ENCODE data around the gene MIS18A.
"Not testable (repeated sequence)": the region's sequence is repeated elsewhere in the genome, so short reads cannot be mapped to it uniquely, and the experiment has no call there.

Gene MIS18A

DNA sequence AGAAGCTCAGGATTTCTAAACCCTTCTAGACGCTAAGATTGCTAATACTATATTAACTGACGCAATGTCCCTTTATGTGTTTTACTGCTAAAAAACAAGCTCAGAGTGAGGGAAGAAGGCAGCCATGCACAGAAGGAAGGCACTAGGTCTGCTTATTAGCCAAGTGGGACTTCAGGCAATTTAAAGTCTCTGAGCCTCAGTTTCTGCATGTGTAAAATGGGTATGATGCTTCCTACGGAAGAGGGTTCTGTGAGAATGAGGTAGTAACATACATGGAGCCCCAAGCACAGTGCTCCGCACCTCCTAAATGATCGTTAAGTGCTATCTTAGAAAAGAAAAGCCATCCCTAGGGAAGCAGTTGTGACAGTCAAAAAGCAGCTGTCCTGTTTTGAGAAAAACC lies 16.9 kb downstream of the MIS18A start:
- in situ Hi-C loops (cut with MboI; ENCODE audit: low sequenced_read_pairs, unreplicated experiment): loop anchor here (25.0 kb wide), 1 partner anchor 475 kb away; no protein-coding TSS in a partner anchor
- DNase-seq (ENCODE audit: low spot score): no peak
- TF ChIP-seq, protein P1, sequence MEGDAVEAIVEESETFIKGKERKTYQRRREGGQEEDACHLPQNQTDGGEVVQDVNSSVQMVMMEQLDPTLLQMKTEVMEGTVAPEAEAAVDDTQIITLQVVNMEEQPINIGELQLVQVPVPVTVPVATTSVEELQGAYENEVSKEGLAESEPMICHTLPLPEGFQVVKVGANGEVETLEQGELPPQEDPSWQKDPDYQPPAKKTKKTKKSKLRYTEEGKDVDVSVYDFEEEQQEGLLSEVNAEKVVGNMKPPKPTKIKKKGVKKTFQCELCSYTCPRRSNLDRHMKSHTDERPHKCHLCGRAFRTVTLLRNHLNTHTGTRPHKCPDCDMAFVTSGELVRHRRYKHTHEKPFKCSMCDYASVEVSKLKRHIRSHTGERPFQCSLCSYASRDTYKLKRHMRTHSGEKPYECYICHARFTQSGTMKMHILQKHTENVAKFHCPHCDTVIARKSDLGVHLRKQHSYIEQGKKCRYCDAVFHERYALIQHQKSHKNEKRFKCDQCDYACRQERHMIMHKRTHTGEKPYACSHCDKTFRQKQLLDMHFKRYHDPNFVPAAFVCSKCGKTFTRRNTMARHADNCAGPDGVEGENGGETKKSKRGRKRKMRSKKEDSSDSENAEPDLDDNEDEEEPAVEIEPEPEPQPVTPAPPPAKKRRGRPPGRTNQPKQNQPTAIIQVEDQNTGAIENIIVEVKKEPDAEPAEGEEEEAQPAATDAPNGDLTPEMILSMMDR (IDR thresholded peaks at IDR 0.05; ENCODE audit: borderline replicate concordance, control extremely low read depth, extremely low read depth, insufficient read depth, missing control alignments): no peak

DNA sequence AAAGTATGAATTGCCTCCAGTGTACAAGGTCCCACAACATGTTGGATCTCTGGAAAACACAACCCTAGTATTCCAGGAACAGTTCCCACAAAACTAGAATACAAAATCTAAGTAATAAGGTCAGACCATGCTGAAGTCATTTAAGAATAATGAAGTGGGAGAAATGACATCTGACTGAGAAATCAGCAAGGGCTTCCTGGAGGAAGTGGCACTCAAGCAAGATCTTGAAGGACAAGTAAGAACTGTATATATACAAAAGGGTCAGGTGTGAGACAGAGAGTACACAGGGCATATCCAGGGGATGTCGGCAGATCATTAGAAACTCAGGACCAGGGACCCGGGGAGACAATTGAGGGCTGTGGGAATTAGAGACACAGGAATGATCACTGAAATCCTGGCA lies 18.7 kb downstream of the MIS18A start:
- in situ Hi-C loops (cut with MboI; ENCODE audit: low sequenced_read_pairs, unreplicated experiment): loop anchor here (25.0 kb wide), 1 partner anchor 473 kb away; no protein-coding TSS in a partner anchor
- TF ChIP-seq, protein P1 (IDR thresholded peaks at IDR 0.05; ENCODE audit: borderline replicate concordance, control extremely low read depth, extremely low read depth, insufficient read depth, missing control alignments): no peak
- no peak for DNase-seq (ENCODE audit: low spot score)

DNA sequence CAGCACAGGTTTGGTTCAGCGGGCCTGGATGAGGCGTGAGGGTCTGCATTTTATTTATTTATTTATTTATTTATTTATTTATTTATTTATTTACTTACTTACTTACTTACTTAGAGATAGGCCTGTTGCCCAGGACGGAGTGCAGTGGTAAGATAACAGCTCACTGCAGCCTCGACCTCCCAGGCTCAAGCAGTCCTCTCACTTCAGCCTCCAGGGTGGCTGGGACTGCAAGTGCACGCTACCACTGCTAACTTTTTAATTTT lies 20.1 kb downstream of the MIS18A start:
- in situ Hi-C loops (cut with MboI; ENCODE audit: low sequenced_read_pairs, unreplicated experiment): loop anchor here (10.0 to 25.0 kb wide), 2 partner anchors 394 to 471 kb away; no protein-coding TSS in a partner anchor
- not testable (repeated sequence) for DNase-seq (ENCODE audit: low spot score)

DNA sequence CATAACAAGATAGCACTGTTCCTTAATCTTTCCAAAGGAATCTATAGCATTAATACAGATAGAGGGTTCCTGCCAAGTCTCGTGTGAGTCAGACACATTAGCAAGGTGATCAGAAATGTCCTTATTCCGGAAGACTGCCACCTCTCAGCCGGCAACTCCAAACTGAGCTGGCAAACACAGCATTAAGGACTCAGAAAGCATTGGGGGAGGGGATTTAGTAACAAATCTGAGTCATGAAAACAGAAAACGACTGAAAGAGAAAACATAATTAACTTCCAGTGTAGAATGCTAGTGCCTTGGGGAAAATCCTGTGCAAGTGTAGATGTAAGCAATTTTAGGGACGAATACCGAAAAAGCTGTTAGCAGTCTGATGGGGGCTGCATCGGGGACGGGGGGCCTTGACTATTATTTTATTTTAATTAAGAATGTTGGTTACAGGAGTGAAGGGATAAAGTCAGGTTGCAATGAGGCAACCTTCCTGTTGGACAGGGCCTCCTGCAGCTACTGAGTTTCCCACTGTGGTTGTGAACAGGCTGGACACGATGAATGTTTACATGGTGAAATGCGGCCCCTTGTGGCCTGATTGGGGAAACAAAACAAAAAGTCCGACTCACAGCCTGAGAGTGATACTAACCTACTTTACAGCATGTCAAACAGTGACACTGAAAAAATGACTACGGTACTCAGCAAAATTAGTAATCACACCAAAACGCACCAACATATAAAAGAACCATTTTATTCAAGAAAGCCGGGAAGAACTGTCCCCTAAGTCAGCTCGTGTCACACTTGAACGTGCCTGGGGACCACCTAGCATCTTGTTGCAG lies 20.7 kb downstream of the MIS18A start:
- TF ChIP-seq, protein P1 (IDR thresholded peaks at IDR 0.05; ENCODE audit: borderline replicate concordance, control extremely low read depth, extremely low read depth, insufficient read depth, missing control alignments): peak; percentile 60
- peak; percentile 77 for DNase-seq (ENCODE audit: low spot score)
- in situ Hi-C loops (cut with MboI; ENCODE audit: low sequenced_read_pairs, unreplicated experiment): loop anchor here (10.0 to 25.0 kb wide), 2 partner anchors 393 to 471 kb away; no protein-coding TSS in a partner anchor

DNA sequence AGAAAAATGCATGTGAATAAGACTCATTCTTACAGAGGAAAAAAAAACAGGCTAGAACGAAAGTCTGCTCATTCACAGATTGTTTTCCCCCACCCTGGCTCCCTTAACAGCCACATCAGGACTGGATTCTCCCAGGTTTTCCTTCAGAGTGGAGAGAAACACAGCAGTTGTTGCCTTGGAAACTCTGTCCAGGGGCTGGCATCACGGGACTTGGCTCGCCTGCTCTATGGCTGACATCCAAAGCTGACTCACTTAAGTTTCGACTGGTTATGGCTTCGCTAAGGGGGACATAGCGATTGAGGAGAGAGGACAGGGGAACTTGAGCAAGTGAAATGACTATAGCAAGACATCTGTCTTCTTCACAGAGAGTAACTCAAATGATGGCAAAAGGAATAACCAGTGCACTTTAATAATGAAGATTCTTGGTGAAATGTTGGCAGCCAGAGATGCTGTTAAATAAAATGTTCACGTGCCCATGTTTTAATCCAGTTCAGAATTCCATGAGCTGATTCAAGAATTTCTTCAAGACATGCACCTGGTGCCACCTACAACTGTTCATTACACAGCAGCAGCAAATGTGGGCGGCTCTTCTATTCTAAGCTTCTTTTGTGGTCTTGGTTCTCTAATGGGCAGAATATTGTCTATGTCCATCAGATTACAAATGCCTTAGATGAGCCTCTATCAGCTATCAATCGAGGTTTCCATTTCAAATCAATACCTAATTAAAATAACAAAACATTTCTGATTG lies 21.8 kb downstream of the MIS18A start:
- in situ Hi-C loops (cut with MboI; ENCODE audit: low sequenced_read_pairs, unreplicated experiment): loop anchor here (10.0 to 25.0 kb wide), 2 partner anchors 392 to 470 kb away; no protein-coding TSS in a partner anchor
- DNase-seq (ENCODE audit: low spot score): no peak

DNA sequence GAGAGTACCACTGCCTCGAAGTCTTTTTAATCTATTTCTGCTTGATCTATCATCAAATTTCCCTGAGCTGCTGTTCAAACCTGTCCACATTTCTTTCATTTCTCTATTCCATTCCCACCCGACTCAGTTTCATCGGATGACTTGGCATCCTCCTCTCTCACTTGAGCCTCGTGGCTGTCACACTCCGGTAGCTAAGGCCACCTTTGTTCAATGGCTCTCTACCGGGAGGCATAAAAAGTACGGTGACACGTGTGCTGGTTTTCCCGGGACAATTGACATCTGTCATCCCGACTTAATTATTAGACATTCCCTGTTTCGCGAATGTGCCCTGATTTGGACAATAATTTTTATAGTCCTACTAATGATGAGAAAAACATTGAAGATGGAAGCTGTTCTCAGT lies 22.6 kb downstream of the MIS18A start:
- DNase-seq (ENCODE audit: low spot score): no peak
- TF ChIP-seq, protein P1 (IDR thresholded peaks at IDR 0.05; ENCODE audit: borderline replicate concordance, control extremely low read depth, extremely low read depth, insufficient read depth, missing control alignments): no peak
- in situ Hi-C loops (cut with MboI; ENCODE audit: low sequenced_read_pairs, unreplicated experiment): loop anchor here (10.0 to 25.0 kb wide), 2 partner anchors 391 to 469 kb away; no protein-coding TSS in a partner anchor

More for the DNA sequence above, 21.8 kb downstream of the MIS18A start:
- TF ChIP-seq, protein P1 (IDR thresholded peaks at IDR 0.05; ENCODE audit: borderline replicate concordance, control extremely low read depth, extremely low read depth, insufficient read depth, missing control alignments): no peak

Data from GM13976 (cell line).